SU-DHL-6 (cell line): ENCODE results near the gene HEYL.

Experiments
- H2AFZ ChIP-seq: fragments of 200-600 bp; sonication (generic); 2 replicates; pipeline ENCODE4 v1.6.1; 2014; ENCODE audit warnings: low read depth, mild to moderate bottlenecking, moderate library complexity, mixed read lengths, antibody characterized with exemption, low read length; ENCODE audit not compliant: severe bottlenecking
- H3F3A ChIP-seq: fragments of 200-600 bp; shearing (Covaris generic); 2 replicates; pipeline ENCODE4 v1.6.0; 2016; ENCODE audit warnings: antibody characterized with exemption, mild to moderate bottlenecking; ENCODE audit not compliant: insufficient read depth
- H3K27ac ChIP-seq: fragments of 200-600 bp; sonication (generic); 2 replicates; pipeline ENCODE4 v1.5.1; 2016; ENCODE audit warnings: low read depth, mild to moderate bottlenecking, low read length, moderate library complexity, mixed read lengths
- H3K27me3 ChIP-seq: fragments of 200-600 bp; sonication (generic), shearing (Covaris generic); 2 replicates; pipeline ENCODE4 v1.6.0; 2014; ENCODE audit warnings: mild to moderate bottlenecking, low read length
- H3K36me3 ChIP-seq: fragments of 200-600 bp; sonication (generic); 2 replicates; pipeline ENCODE4 v1.6.1; 2014; ENCODE audit warnings: mild to moderate bottlenecking, low read length, mixed read lengths
- H3K4me2 ChIP-seq: fragments of 300-600, 200-600 bp; shearing (Covaris generic), sonication (generic); 2 replicates; pipeline ENCODE4 v1.6.0; 2014; ENCODE audit warnings: low read length, low read depth, mild to moderate bottlenecking; ENCODE audit not compliant: poor library complexity, severe bottlenecking
- H3K4me3 ChIP-seq: fragments of 200-600 bp; sonication (generic); 2 replicates; pipeline ENCODE4 v1.5.1; 2014; ENCODE audit warnings: antibody characterized with exemption, low read length, mild to moderate bottlenecking, mixed read lengths; ENCODE audit not compliant: insufficient read depth, poor library complexity, severe bottlenecking
- H3K79me2 ChIP-seq: fragments of 200-600 bp; sonication (generic); 2 replicates; pipeline ENCODE4 v1.6.1; 2014; ENCODE audit warnings: mild to moderate bottlenecking, low read length, moderate library complexity; ENCODE audit not compliant: insufficient read depth
- H3K9ac ChIP-seq: fragments of 200-600 bp; sonication (generic); 2 replicates; pipeline ENCODE4 v1.7.0; 2014; ENCODE audit warnings: mild to moderate bottlenecking, low read length
- H3K9me2 ChIP-seq: fragments of 200-600 bp; sonication (generic); replicated peaks from 2 replicates; pipeline ENCODE4 v1.6.1; 2014; ENCODE audit warnings: low read length; ENCODE audit not compliant: insufficient read depth
- H3K9me3 ChIP-seq: fragments of 200-600 bp; sonication (generic); 2 replicates; pipeline ENCODE4 v1.6.1; 2014; ENCODE audit warnings: low read length, mixed read lengths; ENCODE audit not compliant: insufficient read depth
- H4K20me1 ChIP-seq: fragments of 200-600 bp; sonication (generic); 2 replicates; pipeline ENCODE4 v1.6.1; 2014; ENCODE audit warnings: low read depth, mild to moderate bottlenecking, antibody characterized with exemption, low read length, moderate library complexity, mixed read lengths
- EZH2phosphoT487 ChIP-seq: fragments of 200-600 bp; sonication (generic), shearing (Covaris generic); conservative IDR thresholded peaks from 2 replicates; pipeline ENCODE4 v1.6.1; 2018; ENCODE audit warnings: mild to moderate bottlenecking, antibody characterized with exemption, low read length, moderate library complexity, mixed read lengths
- TF ChIP-seq, protein P1 (sequence below): fragments of 200-600 bp; sonication (generic); IDR thresholded peaks from one replicate; pipeline ENCODE4 v1.5.1; 2017; ENCODE audit warnings: antibody characterized with exemption, mild to moderate bottlenecking, low read length, moderate library complexity; ENCODE audit not compliant: insufficient read depth, poor library complexity, severe bottlenecking

HEYL gene

DNA sequence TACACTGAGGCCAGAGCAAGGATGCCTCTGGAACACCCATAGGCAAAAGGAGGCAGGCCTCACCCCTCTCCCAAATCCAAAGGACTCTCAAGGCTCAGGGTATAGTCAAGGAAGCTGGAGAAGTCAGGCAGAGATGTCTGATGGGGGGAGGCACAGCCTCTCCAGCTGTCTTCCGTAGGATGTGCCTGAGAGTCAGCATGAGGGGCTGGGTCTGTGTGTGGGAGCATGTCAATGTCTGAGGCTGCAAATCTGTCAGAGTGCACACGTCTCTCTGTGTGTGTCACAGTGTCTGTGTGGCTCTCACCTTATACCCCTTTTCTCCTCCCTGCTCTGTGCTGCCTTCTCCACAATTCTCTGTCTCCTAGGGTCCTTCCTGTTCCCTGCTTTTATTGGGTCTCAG, 47.8 kb upstream of the HEYL start:
- H3K27ac ChIP-seq: no peak overlapping the region

DNA sequence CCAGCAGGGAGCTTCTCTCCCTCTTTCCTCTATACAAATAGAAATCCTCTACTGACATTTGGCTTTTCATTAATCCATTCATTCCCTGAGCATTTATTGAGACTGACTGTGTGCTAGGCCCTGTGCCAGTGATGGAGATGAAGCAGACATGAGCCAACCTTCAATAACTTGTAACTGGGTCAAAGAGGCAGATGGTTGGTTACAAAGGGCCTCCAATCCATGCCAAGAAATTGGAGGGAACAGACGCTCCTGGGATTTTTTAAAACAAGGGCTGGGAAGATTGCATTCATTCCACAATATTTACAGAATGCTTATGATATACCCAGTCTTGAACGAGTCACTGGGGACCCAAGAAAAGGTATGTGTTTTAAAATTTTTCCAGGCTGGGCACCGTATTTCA, 45.6 kb upstream of the HEYL start:
- Histone ChIP-seq H3K36me3 (no peaks in the 10 kb centered on the region), H3K4me3 (no peak overlapping the region), H3K27me3 (no peaks in the 10 kb centered on the region), H3F3A (no peaks in the 10 kb centered on the region), H3K4me2 (no peak overlapping the region), H3K9me2 (no peaks in the 10 kb centered on the region), H3K79me2 (no peaks in the 10 kb centered on the region), H3K9me3 (no peaks in the 10 kb centered on the region), H3K27ac (no peak overlapping the region), H3K9ac (no peak overlapping the region), H4K20me1 (no peaks in the 10 kb centered on the region), H2AFZ (no peak overlapping the region)
- TF ChIP-seq, protein P1, sequence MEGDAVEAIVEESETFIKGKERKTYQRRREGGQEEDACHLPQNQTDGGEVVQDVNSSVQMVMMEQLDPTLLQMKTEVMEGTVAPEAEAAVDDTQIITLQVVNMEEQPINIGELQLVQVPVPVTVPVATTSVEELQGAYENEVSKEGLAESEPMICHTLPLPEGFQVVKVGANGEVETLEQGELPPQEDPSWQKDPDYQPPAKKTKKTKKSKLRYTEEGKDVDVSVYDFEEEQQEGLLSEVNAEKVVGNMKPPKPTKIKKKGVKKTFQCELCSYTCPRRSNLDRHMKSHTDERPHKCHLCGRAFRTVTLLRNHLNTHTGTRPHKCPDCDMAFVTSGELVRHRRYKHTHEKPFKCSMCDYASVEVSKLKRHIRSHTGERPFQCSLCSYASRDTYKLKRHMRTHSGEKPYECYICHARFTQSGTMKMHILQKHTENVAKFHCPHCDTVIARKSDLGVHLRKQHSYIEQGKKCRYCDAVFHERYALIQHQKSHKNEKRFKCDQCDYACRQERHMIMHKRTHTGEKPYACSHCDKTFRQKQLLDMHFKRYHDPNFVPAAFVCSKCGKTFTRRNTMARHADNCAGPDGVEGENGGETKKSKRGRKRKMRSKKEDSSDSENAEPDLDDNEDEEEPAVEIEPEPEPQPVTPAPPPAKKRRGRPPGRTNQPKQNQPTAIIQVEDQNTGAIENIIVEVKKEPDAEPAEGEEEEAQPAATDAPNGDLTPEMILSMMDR: no peak
- no peak for TF ChIP-seq EZH2phosphoT487

More for the DNA sequence above, 47.8 kb upstream of the HEYL start:
- Histone ChIP-seq H2AFZ (no peak overlapping the region), H3K9ac (no peak overlapping the region), H4K20me1 (no peaks in the 10 kb centered on the region), H3K36me3 (no peaks in the 10 kb centered on the region), H3K9me2 (no peaks in the 10 kb centered on the region), H3F3A (no peaks in the 10 kb centered on the region), H3K4me3 (no peak overlapping the region), H3K27me3 (no peaks in the 10 kb centered on the region), H3K9me3 (no peaks in the 10 kb centered on the region), H3K79me2 (no peaks in the 10 kb centered on the region), H3K4me2 (no peak overlapping the region)
- TF ChIP-seq EZH2phosphoT487: no peak
- TF ChIP-seq, protein P1: no peak

DNA sequence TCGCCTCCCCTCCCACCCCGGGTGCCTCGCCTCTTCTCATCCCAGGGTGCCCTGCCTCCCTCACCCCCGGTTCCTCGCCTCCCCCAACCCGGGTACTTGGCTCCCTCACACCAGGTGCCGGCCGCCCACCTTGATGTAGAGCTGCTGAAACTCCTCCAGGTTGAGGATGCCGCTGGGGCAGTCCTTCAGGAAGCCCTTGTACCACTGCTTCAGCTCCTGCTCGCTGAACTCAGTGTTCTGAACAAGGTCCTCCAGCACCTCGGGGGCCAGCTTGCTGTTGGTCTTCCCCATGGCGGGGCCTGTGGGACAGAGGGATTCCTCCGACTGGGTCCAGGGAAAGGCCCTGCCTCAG, 44.8 kb upstream of the HEYL start:
- Histone ChIP-seq H3K4me2 (no peak overlapping the region), H3K4me3 (no peak overlapping the region), H3K79me2 (no peaks in the 10 kb centered on the region), H3K9me3 (no peaks in the 10 kb centered on the region), H3K36me3 (no peaks in the 10 kb centered on the region), H3K27ac (no peak overlapping the region), H3K9me2 (no peaks in the 10 kb centered on the region), H3K9ac (no peak overlapping the region), H2AFZ (no peak overlapping the region), H3F3A (no peaks in the 10 kb centered on the region), H3K27me3 (no peaks in the 10 kb centered on the region), H4K20me1 (no peaks in the 10 kb centered on the region)
- no peak for TF ChIP-seq EZH2phosphoT487
- TF ChIP-seq, protein P1: no peak
